ENCODE results near the gene CTSD.

DNA sequence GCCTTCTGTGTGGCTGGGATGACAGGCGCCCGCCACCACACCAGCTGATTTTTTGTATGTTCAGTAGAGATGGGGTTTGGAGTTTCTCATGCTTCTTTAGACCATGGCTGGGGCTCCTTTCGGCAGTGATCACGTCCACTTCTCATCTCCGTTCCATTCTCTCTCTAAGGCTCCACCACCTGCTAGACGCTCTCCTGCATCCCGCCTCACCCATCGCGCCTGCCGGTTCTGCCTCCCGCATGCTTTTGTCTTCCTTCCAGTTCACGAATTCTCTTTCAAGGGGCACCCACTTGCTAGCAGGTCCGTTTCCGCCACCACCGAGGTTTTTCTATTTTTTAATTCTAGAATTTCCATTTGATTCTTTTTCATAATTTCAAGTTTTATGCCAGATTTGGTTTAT lies 49.1 kb upstream of the CTSD start:
- TF ChIP-seq, protein P1, sequence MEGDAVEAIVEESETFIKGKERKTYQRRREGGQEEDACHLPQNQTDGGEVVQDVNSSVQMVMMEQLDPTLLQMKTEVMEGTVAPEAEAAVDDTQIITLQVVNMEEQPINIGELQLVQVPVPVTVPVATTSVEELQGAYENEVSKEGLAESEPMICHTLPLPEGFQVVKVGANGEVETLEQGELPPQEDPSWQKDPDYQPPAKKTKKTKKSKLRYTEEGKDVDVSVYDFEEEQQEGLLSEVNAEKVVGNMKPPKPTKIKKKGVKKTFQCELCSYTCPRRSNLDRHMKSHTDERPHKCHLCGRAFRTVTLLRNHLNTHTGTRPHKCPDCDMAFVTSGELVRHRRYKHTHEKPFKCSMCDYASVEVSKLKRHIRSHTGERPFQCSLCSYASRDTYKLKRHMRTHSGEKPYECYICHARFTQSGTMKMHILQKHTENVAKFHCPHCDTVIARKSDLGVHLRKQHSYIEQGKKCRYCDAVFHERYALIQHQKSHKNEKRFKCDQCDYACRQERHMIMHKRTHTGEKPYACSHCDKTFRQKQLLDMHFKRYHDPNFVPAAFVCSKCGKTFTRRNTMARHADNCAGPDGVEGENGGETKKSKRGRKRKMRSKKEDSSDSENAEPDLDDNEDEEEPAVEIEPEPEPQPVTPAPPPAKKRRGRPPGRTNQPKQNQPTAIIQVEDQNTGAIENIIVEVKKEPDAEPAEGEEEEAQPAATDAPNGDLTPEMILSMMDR (conservative IDR thresholded peaks at IDR 0.05; ENCODE audit: low read length): no peak
- TF ChIP-seq EZH2phosphoT487 (IDR thresholded peaks at IDR 0.05; ENCODE audit: borderline replicate concordance, low read depth, low read length): no peak

Data from OCI-LY7 (cell line).